ENCODE results near the gene ANKRD9.
"Not testable (repeated sequence)": the region's sequence is repeated elsewhere in the genome, so short reads cannot be mapped to it uniquely, and the experiment has no call there.

ANKRD9 gene

DNA sequence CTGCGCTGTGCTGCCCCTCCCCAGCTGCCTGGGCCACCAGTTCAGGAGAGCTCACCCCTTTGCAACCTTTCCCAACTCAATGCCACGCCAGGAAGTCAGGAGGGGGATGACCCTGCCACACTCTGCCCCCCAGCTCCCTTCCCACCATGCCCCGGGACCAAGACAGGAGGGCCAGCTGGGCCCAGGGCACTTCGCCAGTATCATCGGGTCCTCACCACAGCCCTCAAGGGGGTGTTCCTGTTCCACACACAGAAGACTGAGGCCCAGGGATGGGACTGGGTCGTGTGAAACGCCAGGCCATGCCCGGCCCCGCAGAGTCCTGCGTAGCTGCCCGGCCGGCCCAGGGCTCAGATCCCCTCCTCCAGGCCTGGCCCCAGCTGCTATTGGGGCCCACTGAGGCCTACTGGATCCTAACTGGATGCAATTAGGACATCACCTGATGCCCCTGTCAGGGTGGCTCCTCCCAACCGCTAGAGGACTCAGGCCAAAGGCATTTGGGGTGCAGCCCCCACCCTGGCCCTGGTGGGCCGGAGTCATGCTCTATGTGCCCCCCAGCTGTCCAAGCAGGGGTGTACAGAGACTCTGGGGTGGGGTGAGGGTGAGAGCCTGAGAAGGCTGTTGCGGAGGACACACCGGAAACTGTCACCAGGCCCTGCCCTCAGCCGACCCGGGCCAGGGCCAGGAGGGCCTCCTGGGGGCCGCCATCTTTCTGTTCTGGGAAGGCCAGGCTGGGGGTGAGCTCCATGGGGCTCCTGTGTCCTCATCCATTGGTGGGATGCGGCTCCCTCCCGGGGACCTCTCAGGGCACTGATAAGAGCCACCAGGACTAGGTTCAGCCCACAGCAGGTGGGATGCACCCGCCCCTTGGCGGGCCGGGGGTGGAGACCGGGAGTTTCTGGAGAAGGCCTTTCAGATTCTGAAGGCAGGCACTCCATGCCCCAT, 29.3 kb upstream of the ANKRD9 start:
- DNase-seq (ENCODE audit: low read depth, low spot score): no peak

DNA sequence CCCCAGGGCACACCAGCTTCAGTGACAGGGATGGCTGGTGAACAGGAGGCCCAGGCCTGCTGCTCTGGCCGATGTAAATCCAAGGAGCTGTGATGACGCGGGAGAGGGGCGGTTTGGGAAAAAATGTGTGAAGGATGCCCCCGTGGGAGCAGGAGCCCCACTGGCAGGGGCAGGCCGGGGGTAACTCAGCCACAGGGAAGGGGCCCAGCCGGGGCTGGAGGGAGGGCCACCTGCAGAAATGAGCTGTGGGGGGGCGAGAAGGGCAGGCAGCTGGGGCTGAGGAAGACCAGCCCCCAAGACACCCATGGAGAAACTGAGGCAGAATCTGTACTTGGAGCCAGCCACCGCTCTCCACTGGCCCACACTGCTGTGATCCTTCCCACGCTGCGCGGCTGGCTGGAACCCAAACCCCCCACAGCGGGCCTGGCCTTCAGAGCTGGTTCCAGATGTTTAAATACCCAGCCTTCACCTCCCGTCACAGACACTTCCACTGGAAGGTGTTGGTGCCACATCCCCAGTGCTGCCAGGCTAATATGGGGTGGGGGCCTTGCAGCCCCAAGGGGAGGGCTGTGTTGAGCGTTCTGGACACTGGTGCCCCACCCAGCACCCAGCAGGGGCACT, 28.5 kb upstream of the ANKRD9 start:
- no peak for DNase-seq (ENCODE audit: low read depth, low spot score)

GRCh38 chr14:102532204-102532658, 22.7 kb upstream of the ANKRD9 start:
- no peak for DNase-seq (ENCODE audit: low read depth, low spot score)

- no peak for DNase-seq (ENCODE audit: low read depth, low spot score)
Observed at GRCh38 chr14:102530828-102531478, 21.4 kb upstream of the ANKRD9 start.

- DNase-seq (ENCODE audit: low read depth, low spot score): no peak
Observed at GRCh38 chr14:102528431-102529170, 19.0 kb upstream of the ANKRD9 start.

DNA sequence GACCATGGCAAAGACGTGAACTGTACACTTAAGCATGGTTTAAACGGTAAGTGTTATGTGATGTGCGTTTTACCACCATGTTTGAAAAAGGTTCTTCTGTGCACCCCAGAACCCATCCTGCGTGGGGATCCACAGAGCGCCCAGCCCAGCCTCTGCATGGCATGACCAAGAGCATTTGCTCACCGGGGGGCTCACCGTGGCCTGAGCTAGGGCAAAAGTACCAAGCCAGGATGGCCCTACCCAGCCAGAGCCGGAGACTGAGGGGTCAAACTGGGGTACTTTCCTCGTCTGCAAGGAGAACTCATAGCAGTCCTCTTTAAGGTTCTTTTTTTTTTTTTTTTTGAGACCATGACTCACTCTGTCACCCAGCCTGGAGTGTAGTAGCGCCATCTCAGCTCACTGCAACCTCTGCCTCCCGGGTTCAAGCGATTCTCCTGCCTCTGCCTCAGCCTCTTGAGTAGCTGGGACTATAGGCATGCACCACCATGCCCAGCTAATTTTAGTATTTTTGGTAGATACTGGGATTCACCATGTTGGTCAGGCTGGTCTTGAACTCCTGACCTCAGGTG, 16.4 kb upstream of the ANKRD9 start:
- DNase-seq (ENCODE audit: low read depth, low spot score): no peak

GRCh38 chr14:102525219-102525928, 15.8 kb upstream of the ANKRD9 start:
- peak; percentile 64 for DNase-seq (ENCODE audit: low read depth, low spot score)

DNA sequence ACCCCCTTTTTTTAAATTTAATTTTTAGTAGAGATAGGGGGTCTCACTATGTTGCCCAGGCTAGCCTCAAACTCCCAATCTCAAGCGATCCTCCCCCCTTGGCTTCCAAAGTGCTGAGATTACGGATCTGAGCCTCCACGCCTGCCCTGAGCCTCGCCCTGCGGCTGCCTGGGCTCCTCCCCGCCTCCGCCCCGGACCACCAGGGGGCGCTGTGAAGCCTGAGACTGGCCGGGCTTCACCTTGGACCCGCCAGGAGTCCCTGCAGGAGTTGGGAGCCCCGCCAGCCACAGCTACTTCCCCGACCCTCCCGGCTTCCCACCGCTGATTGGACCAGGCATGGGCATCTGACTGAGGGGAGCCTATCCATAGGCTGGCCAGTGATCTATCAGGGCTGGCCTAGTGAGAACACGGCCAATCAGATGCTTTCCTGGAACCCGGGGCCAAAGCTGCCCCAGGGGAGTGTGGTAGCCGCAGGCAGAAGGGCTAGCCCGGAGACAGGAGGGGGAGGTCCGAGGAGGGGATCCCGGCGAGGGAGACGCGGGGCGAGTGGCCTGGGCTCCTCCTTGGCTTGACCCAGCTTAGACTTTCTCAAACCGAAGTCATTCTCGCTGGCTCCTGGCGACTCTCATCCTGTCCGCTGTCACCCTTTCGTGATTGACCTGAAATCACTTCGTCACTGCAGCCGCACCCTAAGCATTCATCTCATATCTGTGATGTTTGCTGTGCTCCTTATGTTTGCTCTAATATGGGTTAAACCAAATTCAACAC, 15.1 kb upstream of the ANKRD9 start:
- DNase-seq (ENCODE audit: low read depth, low spot score): peak; percentile 100

GRCh38 chr14:102523569-102524450, 14.2 kb upstream of the ANKRD9 start:
- no peak for DNase-seq (ENCODE audit: low read depth, low spot score)

DNA sequence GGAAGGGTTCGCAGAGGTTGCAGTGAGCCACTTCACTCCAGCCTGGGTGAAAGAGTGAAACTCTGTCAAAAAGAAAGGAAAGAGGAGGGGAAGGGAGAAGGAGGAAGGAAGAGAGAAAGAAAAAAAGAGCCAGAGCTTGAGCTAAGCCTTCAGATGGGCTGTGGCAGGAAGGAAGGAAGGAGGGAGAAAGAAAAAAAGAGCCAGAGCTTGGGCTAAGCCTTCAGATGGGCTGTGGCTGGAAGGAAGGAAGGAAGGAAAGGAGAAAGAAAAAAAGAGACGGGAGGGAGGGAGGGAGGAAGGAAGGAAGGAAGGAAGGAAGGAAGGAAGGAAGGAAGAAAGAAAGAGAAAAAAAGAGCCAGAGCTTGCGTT, 13.6 kb upstream of the ANKRD9 start:
- no peak for DNase-seq (ENCODE audit: low read depth, low spot score)

DNA sequence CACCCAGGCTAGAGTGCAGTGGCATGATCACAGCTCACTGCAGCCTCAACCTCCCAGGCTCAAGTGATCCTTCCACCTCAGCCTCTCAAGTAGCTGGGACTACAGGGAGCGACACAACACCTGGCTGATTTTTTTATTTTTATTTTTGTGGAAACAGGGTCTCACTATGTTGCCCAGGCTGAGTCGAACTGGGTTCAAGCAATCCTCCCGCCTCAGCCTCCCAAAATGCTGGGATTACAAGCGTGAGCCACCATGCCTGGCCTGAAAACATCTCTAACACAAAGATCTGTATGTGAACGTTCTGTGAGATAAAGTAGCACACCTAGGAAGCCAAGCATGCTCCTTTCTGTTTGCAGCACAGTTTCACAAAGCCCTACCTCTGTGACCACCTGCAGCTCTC, 10.1 kb upstream of the ANKRD9 start:
- not testable (repeated sequence) for DNase-seq (ENCODE audit: low read depth, low spot score)

- no peak for DNase-seq (ENCODE audit: low read depth, low spot score)
Observed at GRCh38 chr14:102518063-102518648, 8.6 kb upstream of the ANKRD9 start.

DNA sequence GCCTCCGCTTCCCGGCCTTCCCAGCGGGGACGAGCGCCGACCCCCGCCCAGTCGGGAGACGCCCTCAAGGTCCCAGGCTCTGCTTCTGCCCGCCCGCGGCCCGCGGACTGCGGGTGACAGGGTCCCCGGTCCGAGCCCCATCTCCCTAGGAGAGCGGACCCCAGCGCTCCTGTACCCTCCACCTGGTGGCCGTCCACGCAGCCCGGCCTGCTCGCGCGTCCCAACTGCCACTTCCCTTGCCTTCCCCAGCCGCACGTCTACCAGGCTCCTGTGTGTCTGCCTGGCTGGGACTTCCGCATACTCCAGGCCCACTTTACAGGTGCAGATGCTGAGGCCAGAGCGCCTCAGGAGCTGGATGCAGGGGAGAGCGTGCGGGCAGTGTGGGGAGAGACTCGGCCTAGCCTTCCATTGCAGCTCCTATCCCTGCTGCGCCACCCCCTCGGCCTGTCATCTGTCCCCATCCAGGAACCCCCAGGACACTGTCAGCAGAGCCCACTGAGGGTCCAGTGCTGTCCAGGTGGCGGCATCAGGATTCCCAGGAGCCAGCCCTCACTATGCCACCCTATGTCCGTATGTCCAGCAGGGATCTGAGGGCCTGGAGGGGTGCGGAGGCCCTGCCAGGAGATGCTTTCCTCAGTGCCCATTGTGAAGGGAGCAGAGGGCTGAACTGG, 8.0 kb upstream of the ANKRD9 start:
- peak; percentile 37 for DNase-seq (ENCODE audit: low read depth, low spot score)

DNA sequence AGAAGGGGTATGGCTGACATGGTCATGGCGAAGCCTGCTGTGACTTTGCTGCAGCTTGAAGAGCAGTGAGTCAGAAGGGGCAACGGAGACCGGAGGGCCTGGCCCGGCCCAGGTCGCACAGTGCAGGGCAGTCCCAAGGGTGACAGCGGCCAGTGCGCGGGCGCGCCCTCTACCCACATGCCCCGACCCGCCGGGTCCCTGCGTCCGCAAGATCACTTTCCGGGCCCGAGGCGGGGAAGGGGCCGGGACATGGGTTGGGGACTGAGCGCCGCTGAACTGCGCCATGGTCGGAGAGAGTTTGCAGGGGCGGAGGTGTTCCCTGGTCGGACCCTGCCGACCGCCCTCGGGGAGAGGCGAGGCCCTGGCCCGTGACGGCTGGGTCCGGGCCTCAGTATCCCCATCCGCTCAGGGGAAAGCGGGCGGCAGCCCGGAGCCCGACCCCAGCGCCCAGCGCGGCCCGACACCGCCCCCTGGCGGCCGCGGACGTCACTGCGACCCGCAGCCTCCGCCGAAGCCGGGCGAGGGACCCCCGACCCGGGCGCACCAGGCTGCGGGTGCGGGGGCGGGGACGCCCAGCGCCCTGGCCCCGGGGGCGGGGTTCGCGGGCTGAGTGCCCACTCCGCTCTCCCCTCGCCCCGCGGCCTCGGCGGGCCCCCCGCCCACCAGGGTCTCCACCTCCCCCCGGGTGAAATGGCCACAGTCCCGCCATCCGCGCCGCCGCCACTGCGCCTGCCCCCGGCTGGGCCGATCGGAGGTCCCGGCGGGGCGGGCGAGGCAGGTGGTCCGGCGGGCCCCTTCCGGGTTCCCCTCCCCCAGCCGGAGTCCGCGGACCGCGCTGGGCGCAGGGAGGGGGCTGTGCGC, 7.2 kb upstream of the ANKRD9 start:
- DNase-seq (ENCODE audit: low read depth, low spot score): peak; percentile 74

GRCh38 chr14:102514987-102515733, 5.6 kb upstream of the ANKRD9 start:
- no peak for DNase-seq (ENCODE audit: low read depth, low spot score)
